PC-9 (cell line): ENCODE measurements around the gene KASH5. TPM values are rescaled to one million over a fixed set of nuclear protein-coding genes. Genes with fewer than 3 reads are reported as not detected.

Experiments used
- BruUV-seq: library from RNA; stranded (reverse); fragments of 400-500 nt; replicated peaks from 2 replicates; lab custom pipeline; 2021; lab: Mats Ljungman, UMichigan
- CTCF ChIA-PET: fragments of 300-600 bp; sonication (Branson Sonifier 250); formaldehyde crosslinking; loops from one replicate; lab custom pipeline; 2022; ENCODE audit warnings: antibody characterized with exemption; lab: Charles Lee
- POLR2A ChIA-PET: fragments of 300-600 bp; sonication (Branson Sonifier 250); formaldehyde crosslinking; loops from one replicate; lab custom pipeline; 2022; ENCODE audit warnings: antibody characterized with exemption; ENCODE audit not compliant: unreplicated experiment; lab: Charles Lee
- DNase-seq, 2 experiments: peaks; one replicate each; pipeline versions ENCODE4 v3.0.0 to v3.0.0-alpha.2; 2015 to 2022; ENCODE audit warnings: mixed read lengths in 1 of 2
- H2AFZ ChIP-seq: fragments of 200-600 bp; sonication (generic); 2 replicates; pipeline ENCODE4 v1.8.1; 2017; ENCODE audit warnings: antibody characterized with exemption
- H3F3A ChIP-seq: fragments of 200-600 bp; sonication (generic); 2 replicates; pipeline ENCODE4 v1.8.1; 2017; ENCODE audit warnings: antibody characterized with exemption, mild to moderate bottlenecking, low read depth; ENCODE audit not compliant: insufficient read depth
- H3K27ac ChIP-seq: fragments of 200-600 bp; sonication (generic); 2 replicates; pipeline ENCODE4 v1.6.1; 2016; ENCODE audit warnings: mixed run types
- H3K27me3 ChIP-seq: fragments of 200-600 bp; sonication (generic); 2 replicates; pipeline ENCODE4 v1.6.1; 2016; ENCODE audit warnings: low read depth, mixed run types; ENCODE audit not compliant: insufficient read depth
- H3K36me3 ChIP-seq: fragments of 200-600 bp; sonication (generic); 2 replicates; pipeline ENCODE4 v1.6.1; 2016; ENCODE audit warnings: low read depth, mixed run types
- H3K4me1 ChIP-seq: fragments of 200-600 bp; sonication (generic); replicated peaks from 2 replicates; pipeline ENCODE4 v1.6.1; 2016; ENCODE audit warnings: mixed run types; ENCODE audit not compliant: insufficient read depth
- H3K4me2 ChIP-seq: fragments of 200-600 bp; sonication (generic); 2 replicates; pipeline ENCODE4 v1.6.1; 2017; ENCODE audit warnings: mixed run types
- H3K4me3 ChIP-seq: fragments of 200-600 bp; sonication (generic); 2 replicates; pipeline ENCODE4 v1.6.1; 2016; ENCODE audit warnings: mixed run types
- H3K79me2 ChIP-seq: fragments of 200-600 bp; sonication (generic); 2 replicates; pipeline ENCODE4 v1.6.1; 2017; ENCODE audit warnings: low read depth, mixed run types
- H3K9me2 ChIP-seq: fragments of 200-600 bp; sonication (generic); 2 replicates; pipeline ENCODE4 v1.8.1; 2017; ENCODE audit warnings: mild to moderate bottlenecking; ENCODE audit not compliant: insufficient read depth
- H3K9me3 ChIP-seq: fragments of 200-600 bp; sonication (generic); 2 replicates; pipeline ENCODE4 v1.8.1; 2016; ENCODE audit warnings: low read depth; ENCODE audit not compliant: insufficient read depth
- H4K20me1 ChIP-seq: fragments of 200-600 bp; sonication (generic); 2 replicates; pipeline ENCODE4 v1.8.1; 2017; ENCODE audit not compliant: insufficient read depth
- EZH2 ChIP-seq: fragments of 200-600 bp; sonication (generic); IDR thresholded peaks from 2 replicates; pipeline ENCODE4 v1.8.0; 2017; ENCODE audit warnings: antibody characterized with exemption, low read depth
- intact Hi-C: fragments of 100-400 bp; cut with micrococcal nuclease; formaldehyde crosslinking; loops from one replicate; pipeline ENCODE4 v1.10.0; 2022; ENCODE audit not compliant: unreplicated experiment
- total RNA-seq: library from RNA; stranded (reverse); gene quantifications from 2 replicates; pipeline ENCODE4 v1.2.3, GENCODE V29; 2021
- TF ChIP-seq, protein P1 (sequence below): fragments of 200-600 bp; sonication (generic); conservative IDR thresholded peaks from 2 replicates; pipeline ENCODE4 v1.6.1; 2017; ENCODE audit warnings: mixed run types, antibody characterized with exemption, mild to moderate bottlenecking, moderate library complexity

KASH5 gene
- total RNA-seq, 1 experiment from 2014 or later = 0.39 TPM

DNA sequence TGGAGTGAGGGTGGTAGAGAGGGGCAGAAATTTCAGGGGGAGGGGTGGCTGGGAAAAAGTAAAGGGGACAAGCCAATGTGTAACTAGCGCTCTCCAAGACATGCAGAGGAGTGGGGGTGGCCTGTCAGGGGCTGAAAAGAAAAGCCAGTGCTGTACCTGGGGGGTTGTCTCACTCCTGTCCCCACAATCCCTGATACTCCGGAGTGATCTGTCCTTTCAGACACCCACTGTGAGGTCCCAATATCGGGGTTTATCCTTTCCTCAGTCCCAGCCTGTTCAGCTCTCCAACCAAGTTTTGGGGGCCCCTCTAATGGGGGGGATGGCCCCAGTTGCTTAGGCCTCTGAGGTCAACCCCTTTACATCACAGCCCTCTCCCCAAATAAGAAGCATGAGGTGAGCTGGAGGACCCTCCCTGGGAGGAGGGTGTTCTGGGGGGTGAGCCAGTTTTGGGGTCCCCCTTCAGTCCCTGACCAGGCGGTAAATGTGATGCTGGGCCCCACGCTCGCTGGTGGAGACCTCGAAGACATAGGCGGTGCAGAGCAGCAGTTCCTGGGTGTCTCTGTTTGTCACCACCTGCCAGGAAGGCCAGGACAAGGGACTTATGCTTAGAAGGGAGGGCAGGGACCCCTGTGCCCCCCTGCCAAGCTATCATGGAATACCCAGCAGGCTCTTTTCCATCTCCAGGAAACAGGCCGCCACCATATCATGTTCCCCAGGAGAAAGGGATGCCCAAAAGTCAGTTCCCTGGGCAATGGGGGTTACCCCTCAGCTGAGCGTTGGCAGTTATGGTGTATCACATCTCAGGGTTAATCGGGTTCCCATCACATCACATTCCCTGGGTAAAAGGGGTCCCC, 47.0 kb upstream of the KASH5 start:
- H3F3A ChIP-seq = no peaks in the 10 kb centered on the region
- no peak overlapping the region for H3K27ac ChIP-seq
- CTCF ChIA-PET = interaction anchor here (0.7 kb wide), 1 partner anchor 426 kb away, joined by 3 read pairs; the partner anchor contains the start of gene AP2A1
- TSS peak; percentile 57 for BruUV-seq
- POLR2A ChIA-PET = no interaction called here
- no peak for DNase-seq
- intact Hi-C loops = no loop called here
- H3K4me2 ChIP-seq = no peak overlapping the region
- no peak overlapping the region for H2AFZ ChIP-seq
- no peaks in the 10 kb centered on the region for H3K9me3 ChIP-seq
- no peak overlapping the region for H3K4me3 ChIP-seq
- H3K36me3 ChIP-seq = no peaks in the 10 kb centered on the region
- TF ChIP-seq EZH2 = no peak
- TF ChIP-seq, protein P1, sequence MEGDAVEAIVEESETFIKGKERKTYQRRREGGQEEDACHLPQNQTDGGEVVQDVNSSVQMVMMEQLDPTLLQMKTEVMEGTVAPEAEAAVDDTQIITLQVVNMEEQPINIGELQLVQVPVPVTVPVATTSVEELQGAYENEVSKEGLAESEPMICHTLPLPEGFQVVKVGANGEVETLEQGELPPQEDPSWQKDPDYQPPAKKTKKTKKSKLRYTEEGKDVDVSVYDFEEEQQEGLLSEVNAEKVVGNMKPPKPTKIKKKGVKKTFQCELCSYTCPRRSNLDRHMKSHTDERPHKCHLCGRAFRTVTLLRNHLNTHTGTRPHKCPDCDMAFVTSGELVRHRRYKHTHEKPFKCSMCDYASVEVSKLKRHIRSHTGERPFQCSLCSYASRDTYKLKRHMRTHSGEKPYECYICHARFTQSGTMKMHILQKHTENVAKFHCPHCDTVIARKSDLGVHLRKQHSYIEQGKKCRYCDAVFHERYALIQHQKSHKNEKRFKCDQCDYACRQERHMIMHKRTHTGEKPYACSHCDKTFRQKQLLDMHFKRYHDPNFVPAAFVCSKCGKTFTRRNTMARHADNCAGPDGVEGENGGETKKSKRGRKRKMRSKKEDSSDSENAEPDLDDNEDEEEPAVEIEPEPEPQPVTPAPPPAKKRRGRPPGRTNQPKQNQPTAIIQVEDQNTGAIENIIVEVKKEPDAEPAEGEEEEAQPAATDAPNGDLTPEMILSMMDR = no peak
- no peaks in the 10 kb centered on the region for H3K4me1 ChIP-seq
- no peaks in the 10 kb centered on the region for H3K27me3 ChIP-seq
- no peaks in the 10 kb centered on the region for H3K9me2 ChIP-seq
- no peaks in the 10 kb centered on the region for H3K79me2 ChIP-seq
- no peaks in the 10 kb centered on the region for H4K20me1 ChIP-seq

- BruUV-seq = no TSS peak
- Histone ChIP-seq H2AFZ (no peak overlapping the region), H3K36me3 (0 out of 2 replicates have a peak, but pooled peaks cover 4% of the 10 kb centered on the region), H3K9me3 (no peaks in the 10 kb centered on the region), H3K4me2 (no peak overlapping the region), H4K20me1 (no peaks in the 10 kb centered on the region), H3K4me1 (no peaks in the 10 kb centered on the region), H3K79me2 (no peaks in the 10 kb centered on the region), H3F3A (no peaks in the 10 kb centered on the region), H3K27ac (no peak overlapping the region), H3K27me3 (no peaks in the 10 kb centered on the region), H3K9me2 (no peaks in the 10 kb centered on the region), H3K4me3 (no peak overlapping the region)
- no peak for TF ChIP-seq EZH2
- TF ChIP-seq, protein P1 = no peak
- intact Hi-C loops = no loop called here
- ChIA-PET CTCF (no interaction called here), POLR2A (no interaction called here)
- no peak for DNase-seq
Measured at GRCh38 chr19:49342291-49342721, 45.7 kb upstream of the KASH5 start.

- Histone ChIP-seq H3K79me2 (no peaks in the 10 kb centered on the region), H2AFZ (no peak overlapping the region), H3K4me1 (no peaks in the 10 kb centered on the region), H3K27me3 (no peaks in the 10 kb centered on the region), H3K9me2 (no peaks in the 10 kb centered on the region), H3K4me3 (no peak overlapping the region), H3K27ac (no peak overlapping the region), H3K9me3 (no peaks in the 10 kb centered on the region), H3K4me2 (no peak overlapping the region), H3F3A (no peaks in the 10 kb centered on the region), H3K36me3 (0 out of 2 replicates have a peak, but pooled peaks cover 4% of the 10 kb centered on the region), H4K20me1 (no peaks in the 10 kb centered on the region)
- CTCF ChIA-PET = no interaction called here
- DNase-seq = no peak
- no TSS peak for BruUV-seq
- TF ChIP-seq EZH2 = no peak
- TF ChIP-seq, protein P1 = no peak
- POLR2A ChIA-PET = no interaction called here
- intact Hi-C loops = no loop called here
Measured at GRCh38 chr19:49343123-49343522, 44.9 kb upstream of the KASH5 start.
